Astrocyte of the spinal cord (primary cell): ENCODE measurements around the gene CEP78.

Experiments used
- DNase-seq: peaks from one replicate; pipeline ENCODE4 v3.0.0; 2011; ENCODE audit warnings: low read depth, low spot score
- H3K4me3 ChIP-seq: 2 replicates; pipeline ENCODE4 v1.5.1; 2011; ENCODE audit warnings: low read depth, mild to moderate bottlenecking, low read length, moderate library complexity
- CTCF ChIP-seq: IDR thresholded peaks from 2 replicates; pipeline ENCODE4 v1.5.1; 2012; ENCODE audit warnings: low read depth, mild to moderate bottlenecking, low read length, inconsistent platforms
- in situ Hi-C: cut with HindIII; loops from 2 replicates; pipeline ENCODE4 v1.10.0; 2017; ENCODE audit warnings: low sequenced_read_pairs

The CEP78 gene

GRCh38 chr9:78296201-78296892, 60.5 kb downstream of the CEP78 start:
- TF ChIP-seq CTCF = no peak
- in situ Hi-C loops = no loop called here
- peak overlapping the region; percentile 87 for H3K4me3 ChIP-seq
- peak; percentile 68 for DNase-seq

GRCh38 chr9:78296893-78297671, 61.2 kb downstream of the CEP78 start, which contains the start of gene PSAT1:
Gene PSAT1 (plus strand): TSS chr9:78297125. CDS start chr9:78297211, 86 bp downstream.
- peak; percentile 98 for DNase-seq
- TF ChIP-seq CTCF = no peak
- peak within 1 kb of the TSS; percentile 87 for H3K4me3 ChIP-seq
- in situ Hi-C loops = no loop called here

- H3K4me3 ChIP-seq = peak overlapping the region; percentile 87
- no peak for TF ChIP-seq CTCF
- DNase-seq = peak; percentile 43
- in situ Hi-C loops = no loop called here
These were observed 61.7 kb downstream of the CEP78 start for GRCh38 chr9:78297672-78297961.

GRCh38 chr9:78298046-78298765, 62.3 kb downstream of the CEP78 start:
- in situ Hi-C loops = no loop called here
- H3K4me3 ChIP-seq = peak overlapping the region; percentile 87
- no peak for TF ChIP-seq CTCF
- no peak for DNase-seq

GRCh38 chr9:78300209-78300608, 64.3 kb downstream of the CEP78 start:
- no peak overlapping the region for H3K4me3 ChIP-seq
- no peak for DNase-seq
- in situ Hi-C loops = no loop called here
- TF ChIP-seq CTCF = no peak

- TF ChIP-seq CTCF = no peak
- in situ Hi-C loops = no loop called here
- no peak overlapping the region for H3K4me3 ChIP-seq
- no peak for DNase-seq
These were observed 65.6 kb downstream of the CEP78 start for GRCh38 chr9:78301466-78301865.
